IPS DF 6.9 (cell line): ENCODE results near the gene SPON1.
"Not testable (repeated sequence)": the region's sequence is repeated elsewhere in the genome, so short reads cannot be mapped to it uniquely, and the experiment has no call there.

Source experiments
- DNase-seq: peaks from one replicate; pipeline ENCODE4 v3.0.0-alpha.2; 2013; ENCODE audit warnings: low read depth, low spot score
- H3K27ac ChIP-seq: one replicate; pipeline ENCODE4 v1.5.1; 2013; ENCODE audit warnings: low read length, control low read depth
- H3K27me3 ChIP-seq: 2 replicates; pipeline ENCODE4 v1.6.1; 2013; ENCODE audit warnings: mild to moderate bottlenecking, low read length; ENCODE audit not compliant: control insufficient read depth, insufficient read depth
- H3K36me3 ChIP-seq: 2 replicates; pipeline ENCODE4 v1.6.1; 2013; ENCODE audit warnings: low read length; ENCODE audit not compliant: control insufficient read depth, insufficient read depth
- H3K4me1 ChIP-seq: 2 replicates; pipeline ENCODE4 v1.6.1; 2013; ENCODE audit warnings: low read length; ENCODE audit not compliant: control insufficient read depth, insufficient read depth
- H3K4me3 ChIP-seq: 2 replicates; pipeline ENCODE4 v1.5.1; 2013; ENCODE audit warnings: mild to moderate bottlenecking, low read length
- H3K9me3 ChIP-seq: 2 replicates; pipeline ENCODE4 v1.6.1; 2013; ENCODE audit warnings: low read length, inconsistent platforms; ENCODE audit not compliant: control insufficient read depth, insufficient read depth
- WGBS: extraction: QIAGEN DNeasy Blood & Tissue Kit; methylation state at CpG from one replicate; pipeline ENCODE4 v1.1.7; 2013; ENCODE audit warnings: mixed read lengths, missing lambda C conversion rate; ENCODE audit not compliant: insufficient read length, insufficient coverage; 5-methylcytosine and 5-hydroxymethylcytosine counted together

Gene SPON1

GRCh38 chr11:14264966-14265365 is 302.4 kb downstream of the SPON1 start:
- Histone ChIP-seq H3K36me3 (peaks cover 6% of the 10 kb centered on the region; the same call in 1 of the 2 replicates), H3K27ac (no peak overlapping the region), H3K4me3 (no peak overlapping the region), H3K27me3 (no peaks in the 10 kb centered on the region), H3K4me1 (0 out of 2 replicates have a peak, but pooled peaks cover 1% of the 10 kb centered on the region), H3K9me3 (no peaks in the 10 kb centered on the region)
- DNase-seq, result no peak
- WGBS, result no CpG with 5 or more reads among the region's 2 CpGs

- Histone ChIP-seq H3K27me3 (no peaks in the 10 kb centered on the region), H3K4me3 (no peak overlapping the region), H3K36me3 (peaks cover 6% of the 10 kb centered on the region; the same call in 1 of the 2 replicates), H3K9me3 (no peaks in the 10 kb centered on the region), H3K27ac (no peak overlapping the region), H3K4me1 (0 out of 2 replicates have a peak, but pooled peaks cover 1% of the 10 kb centered on the region)
- no peak for DNase-seq
- no CpG with 5 or more reads among the region's 1 CpG for WGBS
Observed at GRCh38 chr11:14266622-14267021, 304.1 kb downstream of the SPON1 start.

GRCh38 chr11:14267861-14268635 is 305.5 kb downstream of the SPON1 start:
- Histone ChIP-seq H3K9me3 (no peaks in the 10 kb centered on the region), H3K36me3 (peaks cover 6% of the 10 kb centered on the region; the same call in 1 of the 2 replicates), H3K4me3 (no peak overlapping the region), H3K4me1 (0 out of 2 replicates have a peak, but pooled peaks cover 1% of the 10 kb centered on the region), H3K27ac (no peak overlapping the region), H3K27me3 (no peaks in the 10 kb centered on the region)
- no peak for DNase-seq
- no CpG with 5 or more reads among the region's 6 CpGs for WGBS

GRCh38 chr11:14269692-14270573 is 307.4 kb downstream of the SPON1 start:
- DNase-seq, result no peak
- H3K27ac ChIP-seq, result no peak overlapping the region
- H3K4me3 ChIP-seq, result no peak overlapping the region
- no CpG with 5 or more reads among the region's 5 CpGs for WGBS
- H3K4me1 ChIP-seq, result 0 out of 2 replicates have a peak, but pooled peaks cover 1% of the 10 kb centered on the region
- no peaks in the 10 kb centered on the region for H3K27me3 ChIP-seq
- H3K9me3 ChIP-seq, result no peaks in the 10 kb centered on the region
- H3K36me3 ChIP-seq, result peaks cover 6% of the 10 kb centered on the region; the same call in 1 of the 2 replicates

GRCh38 chr11:14270690-14271542 is 308.4 kb downstream of the SPON1 start:
- no CpG with 5 or more reads among the region's 6 CpGs for WGBS
- H3K9me3 ChIP-seq, result no peaks in the 10 kb centered on the region
- peaks cover 3% of the 10 kb centered on the region; the same call in 1 of the 2 replicates for H3K36me3 ChIP-seq
- no peak overlapping the region for H3K4me3 ChIP-seq
- no peak overlapping the region for H3K27ac ChIP-seq
- H3K4me1 ChIP-seq, result 0 out of 2 replicates have a peak, but pooled peaks cover 1% of the 10 kb centered on the region
- no peak for DNase-seq
- H3K27me3 ChIP-seq, result no peaks in the 10 kb centered on the region

GRCh38 chr11:14273895-14274294 is 311.4 kb downstream of the SPON1 start:
- Histone ChIP-seq H3K4me3 (no peak overlapping the region), H3K9me3 (no peaks in the 10 kb centered on the region), H3K4me1 (no peaks in the 10 kb centered on the region), H3K27me3 (no peaks in the 10 kb centered on the region), H3K36me3 (no peaks in the 10 kb centered on the region; the same call in 1 of the 2 replicates), H3K27ac (no peak overlapping the region)
- no peak for DNase-seq
- WGBS, result no CpG with 5 or more reads among the region's 2 CpGs

GRCh38 chr11:14275076-14275475 is 312.6 kb downstream of the SPON1 start:
- DNase-seq, result no peak
- Histone ChIP-seq H3K36me3 (no peaks in the 10 kb centered on the region; the same call in 1 of the 2 replicates), H3K27me3 (no peaks in the 10 kb centered on the region), H3K27ac (no peak overlapping the region), H3K4me1 (no peaks in the 10 kb centered on the region), H3K4me3 (no peak overlapping the region), H3K9me3 (no peaks in the 10 kb centered on the region)

GRCh38 chr11:14278869-14279268 is 316.3 kb downstream of the SPON1 start:
- not testable (repeated sequence) for H3K27ac ChIP-seq, H3K27me3 ChIP-seq, H3K4me1 ChIP-seq, H3K9me3 ChIP-seq, H3K36me3 ChIP-seq, H3K4me3 ChIP-seq, DNase-seq
- WGBS, result no CpG with 5 or more reads among the region's 1 CpG

- Histone ChIP-seq H3K9me3 (no peaks in the 10 kb centered on the region), H3K36me3 (peaks cover 3% of the 10 kb centered on the region; the same call in 1 of the 2 replicates), H3K27ac (no peak overlapping the region), H3K4me1 (no peaks in the 10 kb centered on the region), H3K4me3 (no peak overlapping the region), H3K27me3 (no peaks in the 10 kb centered on the region)
- DNase-seq, result no peak
- WGBS, result 100% methylated on average over 1 of the region's 2 CpGs
Observed at GRCh38 chr11:14288189-14288935, 325.8 kb downstream of the SPON1 start.
